Measurements from ENCODE around the gene MOB3A.
A peak's percentile ranks its signal among the peaks of the same experiment; 100 is the strongest.

Gene MOB3A

DNA sequence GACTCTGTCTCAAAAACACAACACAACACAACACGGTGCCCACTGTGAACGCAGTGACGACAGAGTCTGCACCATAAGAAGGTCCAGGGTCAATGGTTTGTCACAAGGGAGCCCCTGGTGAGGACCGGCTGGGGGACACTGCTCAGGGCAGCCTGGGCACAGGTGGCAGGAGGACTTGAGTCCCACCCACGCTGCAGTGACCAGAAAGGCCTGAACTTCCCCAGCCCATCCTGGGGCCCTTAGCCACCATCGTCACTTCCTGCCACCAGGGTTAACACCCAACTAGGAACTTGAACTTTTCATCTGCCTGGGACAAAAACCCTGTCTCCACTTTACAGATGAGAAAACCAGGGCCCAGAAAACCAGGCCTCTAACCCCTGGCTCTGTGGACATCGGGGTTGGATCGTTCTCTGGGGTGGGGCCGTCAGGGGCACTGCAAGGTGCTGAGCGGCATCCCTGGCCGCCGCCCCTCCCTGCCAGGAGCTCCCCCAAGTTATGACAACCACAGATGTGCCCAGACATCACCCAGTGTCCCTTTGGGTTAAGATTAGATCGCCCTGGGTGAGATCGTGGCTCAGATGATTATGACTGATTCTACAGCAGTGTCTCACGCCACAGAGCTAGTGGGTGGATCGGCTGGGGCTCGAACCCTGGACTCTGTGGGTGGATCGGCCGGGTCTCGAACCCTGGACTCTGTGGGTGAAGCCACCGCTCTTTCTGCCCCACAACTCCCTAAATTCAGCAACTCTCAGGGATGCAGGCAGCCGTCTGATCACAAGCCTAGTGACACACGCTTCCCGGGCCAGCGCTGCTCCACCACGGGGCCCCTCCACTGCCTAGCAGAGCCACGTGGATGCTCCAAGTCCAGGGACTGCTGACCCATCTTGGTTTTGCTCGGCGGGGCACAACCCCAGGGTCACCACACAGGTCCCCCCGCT, 14.0 kb downstream of the MOB3A start:
- DNase-seq (ENCODE audit: low spot score), result no peak

DNA sequence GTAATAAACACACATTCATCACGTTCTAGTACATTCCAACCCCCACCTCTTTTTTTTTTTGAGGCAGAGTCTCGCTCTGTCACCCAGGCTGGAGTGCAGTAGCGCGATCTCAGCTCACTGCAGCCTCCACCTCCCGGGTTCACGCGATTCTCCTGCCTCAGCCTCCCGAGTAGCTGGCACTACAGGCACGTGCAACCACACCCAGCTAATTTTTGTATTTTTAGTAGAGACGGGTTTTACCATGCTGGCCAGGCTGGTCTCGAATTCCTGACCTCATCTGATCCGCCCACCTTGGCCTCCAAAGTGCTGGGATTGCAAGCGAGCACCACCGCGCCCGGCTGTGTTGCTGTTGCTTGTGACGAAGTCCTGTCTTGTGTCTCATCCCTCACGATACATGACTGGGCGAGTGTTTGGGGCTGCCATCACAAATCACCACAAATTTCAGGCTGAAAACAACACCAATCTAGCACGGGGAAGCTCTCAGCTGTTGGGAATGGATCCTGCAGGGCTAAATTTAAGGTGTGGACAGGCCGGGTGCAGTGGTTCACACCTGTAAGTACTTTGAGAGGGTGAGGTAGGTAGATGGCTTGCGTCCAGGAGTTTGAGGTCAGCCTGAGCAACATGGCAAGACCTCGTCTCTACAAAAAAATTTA, 15.7 kb downstream of the MOB3A start:
- DNase-seq (ENCODE audit: low spot score), result no peak

DNA sequence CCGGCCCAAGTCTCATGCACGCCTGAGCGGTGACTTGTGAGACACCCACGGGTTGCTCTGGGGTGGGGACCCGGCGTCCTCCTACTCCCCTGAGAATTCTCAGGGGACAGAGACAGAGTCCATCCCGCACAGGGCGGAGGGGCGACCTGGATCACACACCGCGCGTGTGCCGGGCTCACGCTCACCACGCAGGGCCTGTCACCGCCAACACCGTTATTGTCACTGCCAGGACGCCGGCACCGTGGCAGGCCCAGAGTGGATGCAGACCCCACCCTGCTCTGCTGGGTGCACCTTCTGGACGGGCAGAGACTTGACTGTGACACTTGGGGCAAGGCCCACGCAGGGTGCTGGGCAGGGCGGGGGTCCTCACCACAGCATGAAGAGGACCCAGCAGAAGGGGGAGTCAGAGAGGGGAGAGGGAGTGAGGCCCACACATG, 16.2 kb downstream of the MOB3A start:
- DNase-seq (ENCODE audit: low spot score), result no peak

DNA sequence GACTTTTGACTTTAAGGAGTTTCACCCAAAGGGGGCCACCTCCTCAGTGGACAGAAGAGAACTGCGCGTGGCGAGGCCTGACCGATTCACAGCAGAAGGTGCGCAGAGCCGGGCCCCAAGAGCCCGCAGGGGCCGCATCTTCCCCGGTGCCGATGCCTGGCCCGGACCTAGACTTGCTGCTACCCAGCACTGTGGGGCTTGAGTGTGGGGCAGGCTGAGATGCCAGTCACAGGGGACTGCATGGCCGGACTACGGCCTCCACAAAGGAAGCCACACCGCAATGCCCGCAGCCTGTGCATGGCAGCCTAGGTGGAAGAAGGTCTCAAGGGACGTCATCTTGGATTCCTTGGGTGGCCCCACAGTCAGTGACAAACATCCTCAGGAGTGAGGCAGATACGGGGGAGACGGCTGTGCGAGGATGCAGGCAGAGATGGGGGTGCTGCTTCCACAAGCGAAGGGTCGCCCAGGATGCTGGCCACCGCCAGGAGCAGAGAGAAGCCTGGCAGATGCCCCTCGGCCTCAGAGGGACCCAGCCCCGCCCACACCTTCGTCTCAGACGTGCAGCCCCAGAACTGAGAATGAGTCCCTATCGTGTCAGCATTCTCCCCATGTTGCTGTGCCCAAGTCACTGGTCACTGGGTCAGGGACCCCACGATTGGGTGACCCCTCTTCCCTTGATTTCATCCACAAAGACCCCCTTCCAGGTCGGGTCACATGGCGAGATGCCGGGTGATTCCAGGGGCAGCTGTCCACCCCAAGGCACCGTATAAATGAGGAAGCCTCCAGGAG, 16.9 kb downstream of the MOB3A start:
- DNase-seq (ENCODE audit: low spot score), result no peak

DNA sequence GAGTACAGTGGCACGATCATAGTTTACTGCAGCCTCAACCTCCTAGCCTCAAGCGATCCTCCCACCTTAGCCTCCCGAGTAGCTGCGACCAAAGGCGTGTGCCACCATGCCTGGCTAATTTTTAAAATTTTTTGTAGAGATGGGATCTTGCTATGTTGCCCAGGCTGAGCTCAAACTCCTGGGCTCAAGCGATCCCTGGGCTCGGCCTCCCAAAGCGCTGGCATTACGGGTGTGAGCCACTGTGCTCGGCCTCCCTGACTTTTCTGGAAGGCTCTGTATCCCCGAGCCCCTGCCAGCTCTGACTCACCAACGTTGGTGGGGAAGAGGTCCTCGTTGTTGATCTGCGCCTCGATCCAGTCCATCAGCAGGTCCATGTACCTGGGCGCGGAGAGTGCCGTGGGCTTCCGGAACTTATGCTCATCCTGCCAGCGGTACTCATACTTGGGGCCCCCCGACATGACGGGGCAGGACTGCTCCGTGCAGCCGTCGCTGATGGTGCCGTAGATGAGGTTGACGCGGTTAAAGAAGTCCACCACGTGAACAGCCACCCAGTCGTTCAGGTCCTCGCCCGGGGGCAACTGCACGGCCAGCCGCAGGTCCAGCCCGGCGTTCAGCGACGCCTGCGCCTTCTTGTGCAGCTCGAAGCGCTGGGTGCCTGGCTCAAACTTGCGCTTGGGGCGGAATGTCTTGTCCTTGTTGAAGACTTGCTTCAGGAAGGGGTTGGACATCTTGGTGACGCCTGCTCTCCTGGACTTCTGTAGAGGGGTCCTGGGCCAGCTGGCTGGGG, 18.1 kb downstream of the MOB3A start:
- DNase-seq (ENCODE audit: low spot score), result no peak

DNA sequence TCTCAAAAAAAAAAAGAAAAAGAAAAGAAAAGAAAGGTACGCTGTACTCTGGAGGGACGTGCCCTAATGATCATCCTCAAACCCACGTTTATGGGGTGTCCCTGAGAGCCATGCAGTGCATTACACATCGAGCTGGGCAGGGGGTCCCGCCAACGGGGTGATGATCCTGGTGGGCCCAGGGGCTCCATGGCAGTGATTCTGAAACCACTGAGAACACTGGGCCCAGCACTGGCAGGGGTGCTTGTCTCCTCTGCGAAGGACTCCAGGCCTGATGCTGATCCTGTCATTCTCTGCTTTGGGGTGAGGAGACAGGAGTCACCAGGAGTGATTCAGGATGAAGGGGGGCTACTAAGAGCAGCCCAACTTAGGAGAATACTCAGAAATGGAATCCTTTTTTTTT, 18.7 kb downstream of the MOB3A start:
- DNase-seq (ENCODE audit: low spot score), result no peak

DNA sequence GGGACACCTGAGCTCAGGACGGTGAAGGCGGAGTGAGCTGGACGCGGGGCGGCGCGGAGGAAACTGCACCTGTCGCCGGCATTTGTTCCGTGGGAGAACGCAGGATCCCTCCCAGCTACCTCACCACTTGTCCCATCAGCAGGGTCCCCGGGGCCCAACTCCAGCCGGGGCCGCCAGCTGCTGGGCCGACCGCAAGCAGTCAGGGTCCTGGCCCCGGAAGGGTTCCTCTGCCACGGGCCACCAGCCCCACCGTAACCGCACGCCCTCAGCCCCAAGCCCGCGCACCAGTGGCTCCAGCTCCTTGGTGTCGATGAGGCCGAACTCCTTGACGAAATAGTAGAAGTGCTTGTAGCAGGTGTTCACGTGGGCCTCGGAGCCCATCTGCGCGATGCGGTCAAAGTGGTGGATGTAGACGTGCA, 19.6 kb downstream of the MOB3A start:
- DNase-seq (ENCODE audit: low spot score), result no peak

DNA sequence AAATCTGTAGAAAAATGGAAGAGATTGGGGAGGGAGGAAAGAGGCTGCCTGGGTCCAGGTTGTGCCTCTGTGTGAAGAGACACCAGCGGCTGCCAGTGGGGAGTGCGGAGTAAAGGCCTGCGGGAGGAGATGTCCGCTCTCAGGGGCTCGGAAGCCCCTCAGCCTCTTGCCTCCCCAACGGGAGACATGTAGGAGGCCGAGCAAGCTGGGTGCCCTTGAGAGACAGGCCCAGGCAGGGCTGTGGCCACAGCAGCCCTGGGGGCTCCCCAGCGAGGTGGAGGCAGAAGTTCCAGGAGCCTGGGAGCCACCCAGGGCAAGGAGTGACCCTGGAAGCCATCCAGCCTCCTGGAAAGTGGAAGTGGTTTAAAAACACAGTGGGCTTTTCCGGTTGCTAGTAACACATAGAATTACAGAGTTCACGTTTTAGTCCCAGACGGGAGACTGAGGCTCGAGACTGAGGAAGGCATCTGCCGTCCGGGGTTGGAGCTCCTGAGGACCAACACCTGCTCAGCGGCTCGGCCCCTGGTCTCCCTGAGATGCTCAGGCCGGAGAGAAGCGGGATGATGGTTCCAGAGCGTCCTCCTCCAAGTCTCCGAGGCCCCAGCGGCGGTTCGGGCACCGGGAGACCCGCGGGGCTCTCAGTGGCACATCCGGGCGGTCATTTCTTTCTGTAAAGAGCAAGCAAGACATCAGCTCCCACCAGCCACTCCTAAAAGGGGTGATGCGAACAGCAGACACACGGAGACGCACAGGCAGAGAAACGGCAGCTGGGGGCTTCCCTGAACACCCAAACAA, 23.2 kb downstream of the MOB3A start:
- no peak for DNase-seq (ENCODE audit: low spot score)

DNA sequence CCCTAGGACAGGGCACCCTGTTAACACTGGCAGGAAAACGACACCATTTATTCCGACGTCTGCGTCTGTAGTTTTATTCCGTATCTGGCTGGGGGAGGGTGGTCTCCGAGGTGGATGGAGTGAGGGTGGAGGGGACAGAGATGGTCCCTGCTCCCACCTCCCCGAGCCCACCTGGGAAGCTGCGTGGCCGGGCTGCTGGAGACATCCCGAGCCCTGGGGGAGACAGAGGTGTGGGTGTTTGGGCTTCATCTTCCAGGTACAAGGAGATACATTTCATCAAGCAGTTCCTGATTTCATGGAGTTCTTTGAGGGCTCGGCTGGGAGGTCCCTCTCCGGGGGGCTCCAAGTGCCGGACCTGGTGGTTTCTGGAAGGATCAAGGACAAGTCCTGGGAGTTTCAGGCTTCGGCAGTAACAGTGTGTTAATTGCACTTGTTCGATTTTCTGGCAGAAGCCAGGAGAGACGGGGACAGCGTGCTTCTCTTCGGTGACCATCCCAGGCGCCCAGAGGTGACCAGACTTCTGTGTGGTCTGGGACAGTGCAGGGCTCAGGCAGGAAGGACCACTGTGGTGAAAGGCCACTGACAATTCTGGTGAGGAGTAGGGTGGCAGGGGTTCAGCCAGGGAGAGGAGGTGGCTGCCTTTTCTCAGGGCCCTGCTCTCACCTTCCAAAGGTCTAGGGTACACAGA, 25.0 kb downstream of the MOB3A start:
- no peak for DNase-seq (ENCODE audit: low spot score)

DNA sequence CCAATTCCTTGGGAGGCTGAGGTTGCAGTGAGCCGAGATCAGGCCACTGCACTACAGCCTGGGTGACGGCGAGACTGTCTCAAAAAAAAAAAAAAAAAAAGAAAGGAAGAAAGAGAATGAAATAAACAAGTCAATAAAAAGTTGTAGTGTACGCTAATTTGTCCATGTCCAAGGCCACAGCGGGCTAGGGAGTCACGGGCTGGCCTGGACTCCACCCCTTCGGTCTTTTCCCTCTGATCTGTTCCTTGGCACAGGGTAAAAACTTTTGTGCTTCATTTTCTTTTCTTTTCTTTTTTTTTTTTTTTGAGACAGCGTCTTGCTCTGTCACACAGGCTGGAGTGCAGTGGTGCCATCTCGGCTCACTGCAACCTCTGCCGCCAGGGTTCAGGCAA, 25.7 kb downstream of the MOB3A start:
- no peak for DNase-seq (ENCODE audit: low spot score)

DNA sequence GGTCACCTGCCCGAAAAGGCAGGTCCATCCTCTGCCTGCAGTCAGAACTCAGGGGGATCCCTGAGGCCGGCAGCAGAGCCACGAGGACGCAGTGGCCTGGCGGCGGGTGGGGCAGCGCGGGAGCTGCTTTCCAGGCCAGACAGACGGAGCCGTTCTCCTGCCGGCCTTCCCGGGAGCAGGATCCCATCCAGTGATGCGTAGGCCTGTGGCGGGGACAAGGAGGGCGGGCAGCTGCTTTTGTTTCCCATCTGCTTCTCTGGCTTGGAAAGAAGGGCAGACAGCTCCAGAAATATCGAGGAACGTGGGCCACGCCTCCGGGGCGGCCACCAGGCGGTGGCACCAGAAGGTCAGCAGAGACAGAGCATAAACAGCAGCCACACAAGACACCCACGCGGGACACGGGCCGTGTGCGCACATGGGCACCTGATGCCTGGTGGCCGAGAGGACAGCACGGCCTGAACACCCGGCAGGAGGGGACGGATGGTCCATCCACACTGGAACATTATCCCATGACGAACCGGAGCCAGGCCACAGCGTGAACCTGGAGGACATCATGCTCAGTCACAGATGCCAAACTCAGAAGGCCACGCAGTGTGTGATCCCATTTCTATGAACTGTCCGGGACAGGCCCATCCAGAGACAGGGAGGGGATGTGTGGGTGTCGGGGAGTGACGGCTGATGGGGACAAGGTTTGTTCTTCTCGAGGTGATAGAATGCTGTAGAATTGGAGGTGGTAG, 31.2 kb downstream of the MOB3A start:
- DNase-seq (ENCODE audit: low spot score), result no peak

DNA sequence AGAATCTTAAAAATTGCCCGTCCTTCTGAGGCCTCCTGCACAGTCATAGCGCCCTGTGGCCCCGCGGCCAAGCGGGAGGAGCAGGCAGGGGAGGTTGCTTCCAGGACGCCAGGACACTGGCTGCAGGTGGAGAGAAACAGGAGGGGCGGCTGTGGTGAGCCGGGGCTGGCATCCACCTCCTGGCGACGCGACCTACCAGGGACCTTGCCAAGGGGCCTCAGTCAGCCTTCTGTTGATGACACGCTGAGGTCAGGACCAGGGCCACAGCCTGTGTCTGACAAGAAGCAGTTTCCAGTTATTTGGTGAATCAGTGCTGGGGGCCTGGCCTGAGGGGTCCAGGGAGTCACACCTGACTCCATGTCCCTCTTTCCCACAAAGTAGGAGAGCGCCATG, 31.7 kb downstream of the MOB3A start:
- no peak for DNase-seq (ENCODE audit: low spot score)

DNA sequence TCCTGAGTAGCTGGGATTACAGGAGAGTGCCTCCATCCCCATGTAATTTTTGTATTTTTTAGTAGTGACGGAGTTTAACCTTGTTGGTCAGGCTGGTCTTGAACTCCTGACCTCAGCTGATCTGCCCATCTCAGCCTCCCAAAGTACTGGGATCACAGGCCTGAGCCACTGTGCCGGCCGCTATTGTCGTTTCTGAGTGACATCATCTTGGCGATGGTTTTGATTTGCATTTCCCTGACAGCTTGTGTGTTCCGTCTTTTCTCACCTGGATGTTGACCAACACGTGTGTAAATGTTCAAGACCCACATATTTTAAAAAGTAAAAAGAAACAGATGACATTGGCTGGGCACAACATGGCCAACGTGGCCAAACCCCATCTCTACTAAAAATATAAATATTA, 32.3 kb downstream of the MOB3A start:
- DNase-seq (ENCODE audit: low spot score), result no peak

DNA sequence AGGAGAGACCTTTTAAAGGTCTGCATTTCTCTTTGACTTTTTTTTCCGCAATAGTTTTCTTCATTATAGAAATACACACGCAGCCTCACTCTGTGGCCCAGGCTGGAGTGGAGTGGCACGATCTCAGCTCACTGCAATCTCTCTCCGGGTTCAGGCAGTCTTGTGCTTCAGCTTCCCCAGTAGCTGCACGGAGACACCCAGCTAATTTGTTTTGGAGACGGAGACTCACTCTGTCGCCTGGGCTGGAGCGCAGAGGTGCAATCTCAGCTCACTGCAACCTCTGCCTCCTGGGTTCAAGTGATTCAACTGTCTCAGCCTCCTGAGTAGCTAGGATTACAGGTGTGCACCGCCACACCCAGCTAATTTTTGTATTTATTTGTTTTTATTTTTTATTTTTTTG, 33.4 kb downstream of the MOB3A start:
- no peak for DNase-seq (ENCODE audit: low spot score)

DNA sequence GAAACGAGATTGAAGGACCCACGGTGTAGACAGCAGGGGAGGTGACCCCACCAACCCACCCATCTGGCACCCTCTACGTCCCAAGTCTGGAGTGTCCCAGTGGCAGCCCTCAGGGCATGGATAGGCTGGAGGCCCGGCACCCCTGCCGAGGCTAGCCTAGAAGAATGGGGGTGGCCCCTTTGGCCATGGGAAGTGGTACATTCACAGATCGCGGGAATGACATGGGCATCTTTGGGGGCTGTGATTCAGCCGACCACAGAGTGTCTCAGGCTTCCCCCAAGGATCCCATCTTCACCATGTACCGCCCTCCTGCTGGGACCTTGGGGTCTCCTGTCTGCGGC, 33.8 kb downstream of the MOB3A start:
- no peak for DNase-seq (ENCODE audit: low spot score)

DNA sequence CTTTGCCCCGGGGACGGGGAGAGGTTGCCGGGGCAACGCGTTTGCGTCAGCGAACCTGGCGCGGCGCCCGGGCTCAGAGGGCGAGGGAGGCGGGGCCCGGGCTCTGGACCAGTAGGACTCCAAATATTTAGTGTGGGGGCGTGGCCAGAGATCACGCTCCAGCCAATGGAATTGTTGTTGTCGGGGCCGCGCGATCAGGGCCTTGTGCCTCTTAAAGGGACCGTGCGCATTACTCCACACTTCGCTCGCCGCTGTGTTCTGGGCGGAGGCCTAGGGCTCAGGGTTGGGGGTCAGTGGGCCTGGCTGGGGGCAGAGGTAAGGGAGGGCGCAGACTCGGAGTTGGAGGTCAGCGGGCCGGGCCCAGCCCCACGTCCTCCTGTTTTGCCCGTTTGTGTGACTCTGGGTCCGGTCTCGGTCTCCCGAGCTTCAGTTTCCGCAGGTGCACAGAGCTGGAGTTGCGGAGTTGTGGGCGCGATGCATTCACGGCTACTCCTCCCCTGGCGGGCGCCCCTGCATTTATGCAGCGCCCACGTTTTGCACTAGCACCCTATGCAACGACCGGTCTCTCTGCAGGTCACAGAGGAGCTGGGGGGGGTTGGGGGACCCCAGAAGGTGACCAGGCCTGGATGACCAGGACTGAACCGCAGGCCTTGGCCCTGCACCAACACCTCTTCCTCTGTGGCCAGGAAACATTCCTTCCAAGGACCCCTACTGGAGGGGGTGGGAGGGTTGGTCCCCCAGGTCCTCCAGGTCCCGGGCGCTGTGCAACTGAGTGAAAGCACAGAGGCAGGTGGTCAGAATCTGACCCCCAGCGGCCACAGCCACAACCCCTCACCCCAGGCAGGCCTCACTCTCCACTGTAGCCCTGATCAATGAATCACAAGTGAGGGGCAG, 34.4 kb downstream of the MOB3A start:
- peak; percentile 99 for DNase-seq (ENCODE audit: low spot score)

DNA sequence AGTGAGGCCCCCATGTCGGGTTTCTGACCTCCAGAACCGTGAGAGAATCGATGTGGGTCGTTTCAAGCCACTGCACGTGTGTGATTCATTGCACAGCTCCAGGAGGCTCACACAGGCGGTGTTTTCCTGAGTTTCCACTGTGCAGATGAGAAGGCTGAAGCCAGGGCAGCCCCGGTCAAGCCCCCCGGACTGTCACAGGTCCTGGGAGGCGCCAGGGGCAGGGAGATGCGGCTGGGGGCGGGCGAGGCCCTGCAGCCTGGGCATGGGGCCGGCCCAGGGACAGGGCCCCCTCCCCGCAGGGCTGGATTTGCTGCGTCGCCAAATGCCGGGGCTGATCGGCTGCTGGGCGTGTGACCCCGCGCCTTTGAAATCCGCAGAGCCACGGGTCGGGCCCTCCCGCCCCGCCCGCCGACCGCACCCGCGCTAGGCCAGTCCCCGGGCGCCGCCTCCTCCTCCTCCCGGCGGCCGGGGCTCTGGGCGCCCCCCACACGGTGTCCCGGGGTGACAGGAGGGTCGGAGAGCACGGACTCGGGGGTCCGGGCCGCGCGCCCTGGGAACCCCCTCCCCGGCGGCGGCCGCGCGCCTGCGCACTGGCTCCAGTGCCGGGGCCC, 35.1 kb downstream of the MOB3A start:
- no peak for DNase-seq (ENCODE audit: low spot score)

DNA sequence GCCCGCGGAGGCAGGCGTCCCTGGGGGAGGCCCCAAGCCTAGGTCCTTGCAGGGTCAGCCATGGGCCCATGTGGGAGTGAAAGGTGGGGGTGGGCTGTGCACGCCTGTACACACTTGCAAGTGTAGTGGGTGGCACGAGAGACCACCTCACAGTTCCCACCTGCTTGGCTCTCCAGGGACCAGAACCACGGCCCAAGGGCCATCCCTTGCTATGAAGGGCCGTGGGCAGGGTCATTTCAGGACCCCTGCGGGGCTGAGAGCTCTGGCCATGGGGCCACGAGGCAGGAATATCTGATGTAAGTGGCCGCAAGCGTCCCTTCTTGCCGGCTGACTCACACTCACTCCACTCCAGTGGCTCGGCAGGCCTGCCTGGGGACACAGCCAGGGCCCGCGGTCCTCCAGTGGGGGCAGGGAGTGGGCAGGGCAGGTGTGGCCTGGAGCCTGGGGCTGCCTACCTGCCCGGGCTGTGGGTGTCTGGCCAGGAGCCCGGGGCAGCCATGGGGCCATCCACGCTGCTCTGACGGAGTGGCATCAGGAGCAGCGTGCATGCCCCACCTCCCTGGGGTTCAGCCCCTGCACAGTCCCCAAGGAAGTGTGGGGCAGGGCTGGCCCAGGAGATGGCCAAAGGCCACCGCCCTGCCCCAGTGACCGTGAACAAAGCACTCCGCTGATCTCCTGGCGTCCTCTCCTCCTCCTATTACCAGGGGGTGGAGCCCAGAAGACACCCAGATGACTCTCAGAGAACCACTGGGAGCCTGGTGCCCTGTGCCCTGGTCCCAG, 36.5 kb downstream of the MOB3A start:
- DNase-seq (ENCODE audit: low spot score), result no peak
